GM23248 (cell line): Measurements from ENCODE around the gene GPX5. TPM values are rescaled to one million over a fixed set of nuclear protein-coding genes. Genes with fewer than 3 reads are reported as not detected.

ENCODE experiments used
- DNase-seq: peaks from one replicate; pipeline ENCODE4 v3.0.0-alpha.2; 2015
- H2AFZ ChIP-seq: fragments of 200-600 bp; sonication (generic); 2 replicates; pipeline ENCODE4 v1.6.1; 2016; ENCODE audit warnings: antibody characterized with exemption
- H3F3A ChIP-seq: fragments of 200-600 bp; sonication (generic); 2 replicates; pipeline ENCODE4 v1.6.1; 2016; ENCODE audit warnings: mild to moderate bottlenecking, antibody characterized with exemption, mixed run types; ENCODE audit not compliant: insufficient read depth
- H3K27ac ChIP-seq: fragments of 200-600 bp; sonication (generic); 2 replicates; pipeline ENCODE4 v1.5.1; 2016; ENCODE audit warnings: mild to moderate bottlenecking
- H3K27me3 ChIP-seq: fragments of 200-600 bp; sonication (generic); replicated peaks from 2 replicates; pipeline ENCODE4 v1.6.1; 2016; ENCODE audit warnings: mild to moderate bottlenecking; ENCODE audit not compliant: insufficient read depth
- H3K36me3 ChIP-seq: fragments of 200-600 bp; sonication (generic); 2 replicates; pipeline ENCODE4 v1.6.1; 2016; ENCODE audit warnings: low read depth, mild to moderate bottlenecking
- H3K4me1 ChIP-seq: fragments of 200-600 bp; sonication (generic); 2 replicates; pipeline ENCODE4 v1.6.1; 2016; ENCODE audit warnings: mild to moderate bottlenecking; ENCODE audit not compliant: insufficient read depth
- H3K4me2 ChIP-seq: fragments of 200-600 bp; sonication (generic); one replicate; pipeline ENCODE4 v1.6.1; 2016; ENCODE audit warnings: mild to moderate bottlenecking; ENCODE audit not compliant: unreplicated experiment
- H3K4me3 ChIP-seq: fragments of 200-600 bp; sonication (generic); 2 replicates; pipeline ENCODE4 v1.5.1; 2016; ENCODE audit warnings: mild to moderate bottlenecking
- H3K79me2 ChIP-seq: fragments of 200-600 bp; sonication (generic); 2 replicates; pipeline ENCODE4 v1.6.1; 2016; ENCODE audit warnings: mild to moderate bottlenecking; ENCODE audit not compliant: insufficient read depth
- H3K9ac ChIP-seq: fragments of 200-600 bp; sonication (generic); 2 replicates; pipeline ENCODE4 v1.6.1; 2016; ENCODE audit warnings: mild to moderate bottlenecking
- H3K9me2 ChIP-seq: fragments of 200-600 bp; sonication (generic); 2 replicates; pipeline ENCODE4 v1.6.1; 2016; ENCODE audit warnings: mixed run types, mild to moderate bottlenecking, moderate library complexity; ENCODE audit not compliant: insufficient read depth
- H3K9me3 ChIP-seq: fragments of 200-600 bp; sonication (generic); one replicate; pipeline ENCODE4 v1.6.1; 2017; ENCODE audit warnings: low read depth
- H4K20me1 ChIP-seq: fragments of 200-600 bp; sonication (generic); 2 replicates; pipeline ENCODE4 v1.6.0; 2016; ENCODE audit not compliant: insufficient read depth
- EZH2 ChIP-seq: fragments of 200-600 bp; sonication (generic); IDR thresholded peaks from 2 replicates; pipeline ENCODE4 v1.6.1; 2018; ENCODE audit warnings: antibody characterized with exemption, mild to moderate bottlenecking; ENCODE audit not compliant: insufficient read depth, poor library complexity, severe bottlenecking
- EZH2phosphoT487 ChIP-seq: fragments of 200-600 bp; sonication (generic); IDR thresholded peaks from 2 replicates; pipeline ENCODE4 v1.6.1; 2018; ENCODE audit warnings: antibody characterized with exemption, moderate library complexity, mild to moderate bottlenecking, low read depth; ENCODE audit not compliant: insufficient read depth
- WGBS, 2 experiments: methylation state at CpG; one replicate each; pipeline ENCODE4 v1.1.6; 2015 to 2017; ENCODE audit warnings: low lambda C conversion rate in 2 of 2, low coverage in 1 of 2; ENCODE audit errors: missing lambda C conversion rate in 2 of 2; 5-methylcytosine and 5-hydroxymethylcytosine counted together
- in situ Hi-C: fragments of 300-500 bp; cut with MboI; formaldehyde crosslinking; loops from 2 replicates; pipeline ENCODE4 v1.15.0; 2020
- polyA plus RNA-seq: library from polyadenylated mRNA; unstranded; fragments of >200 nt; fragmentation: Nextera tagmentation; extraction: Ambion mirVana; gene quantifications from 2 replicates; pipeline ENCODE4 v1.2.1, GENCODE V29; 2016
- total RNA-seq: library from RNA; depleted of rRNA; stranded (reverse); fragments of >200 nt; shearing (Covaris generic); gene quantifications from 2 replicates; pipeline ENCODE4 v1.2.3, GENCODE V29; 2014; rRNA removed

Gene GPX5, protein sequence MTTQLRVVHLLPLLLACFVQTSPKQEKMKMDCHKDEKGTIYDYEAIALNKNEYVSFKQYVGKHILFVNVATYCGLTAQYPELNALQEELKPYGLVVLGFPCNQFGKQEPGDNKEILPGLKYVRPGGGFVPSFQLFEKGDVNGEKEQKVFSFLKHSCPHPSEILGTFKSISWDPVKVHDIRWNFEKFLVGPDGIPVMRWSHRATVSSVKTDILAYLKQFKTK
- not detected in 2 replicates for total RNA-seq
- not detected in 2 replicates for polyA plus RNA-seq

DNA sequence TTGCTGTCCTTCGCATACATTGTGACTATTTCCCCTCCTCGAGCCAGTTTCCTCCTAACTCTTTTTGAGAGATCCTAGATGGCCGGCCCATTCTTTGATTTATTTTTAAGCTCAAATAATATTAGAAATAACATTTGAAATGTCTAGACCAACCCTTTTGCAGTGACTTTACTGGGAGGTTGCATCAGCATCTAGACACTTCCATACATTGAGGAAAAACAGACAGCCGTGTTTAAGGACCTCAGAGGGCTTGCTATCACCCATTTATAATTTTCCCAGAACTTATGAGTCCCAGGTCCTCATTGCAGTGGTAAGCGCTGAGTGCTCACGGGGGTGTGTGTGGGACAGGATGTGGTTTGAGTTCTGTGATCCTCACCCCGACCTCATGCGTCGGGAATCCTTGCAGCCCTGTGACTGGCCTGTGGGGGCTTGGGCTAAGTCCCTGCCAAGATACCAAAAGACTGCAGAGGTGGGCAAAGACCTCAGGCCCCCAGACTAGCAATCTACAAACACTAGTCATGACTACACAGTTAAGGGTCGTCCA is at the start of gene GPX5:
GPX5 (plus strand) TSS at position 386 of the 544 bp plus-strand sequence; CDS start at position 519, 133 bp downstream.
- WGBS, 2 experiments: 48 to 54% methylated on average over 10 of the region's 10 CpGs
- in situ Hi-C loops: no loop called here

DNA sequence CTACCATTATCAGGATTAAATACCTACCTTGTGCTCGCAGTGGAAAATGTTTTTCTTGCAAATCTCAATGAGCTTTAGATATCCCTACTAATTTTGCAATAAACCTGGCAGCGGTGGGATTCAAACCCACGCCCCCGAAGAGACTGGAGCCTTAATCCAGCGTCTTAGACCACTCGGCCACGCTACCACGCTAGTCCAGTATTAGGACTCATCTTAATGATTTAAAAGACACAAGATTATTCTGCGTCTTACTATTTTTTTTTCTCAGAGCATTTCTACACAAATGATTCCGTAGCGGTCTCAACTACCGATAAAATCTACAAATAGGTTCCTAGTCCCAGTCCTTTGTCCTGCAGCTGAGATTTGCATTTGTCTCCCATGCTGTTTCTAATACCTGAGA is 47.2 kb upstream of the GPX5 start:
- Histone ChIP-seq H3K79me2 (no peaks in the 10 kb centered on the region), H3K9ac (no peak overlapping the region), H3K27ac (no peak overlapping the region), H4K20me1 (no peaks in the 10 kb centered on the region), H3K27me3 (peaks cover 50% of the 10 kb centered on the region), H3K4me2 (no peak overlapping the region), H3K9me3 (no peaks in the 10 kb centered on the region), H3K36me3 (no peaks in the 10 kb centered on the region), H3K4me1 (no peaks in the 10 kb centered on the region), H3K4me3 (no peak overlapping the region), H2AFZ (no peak overlapping the region), H3K9me2 (no peaks in the 10 kb centered on the region), H3F3A (no peaks in the 10 kb centered on the region)
- TF ChIP-seq EZH2phosphoT487: no peak
- no peak for TF ChIP-seq EZH2
- DNase-seq: no peak
- 34 to 35% methylated on average over 12 of the region's 12 CpGs for WGBS, 2 experiments
- in situ Hi-C loops: no loop called here

More for the DNA sequence above, at the start of gene GPX5:
- no peaks in the 10 kb centered on the region for H4K20me1 ChIP-seq
- H3K4me1 ChIP-seq: no peaks in the 10 kb centered on the region
- no peaks in the 10 kb centered on the region for H3F3A ChIP-seq
- no peak within 1 kb of the TSS for H3K4me2 ChIP-seq
- H3K9ac ChIP-seq: no peak within 1 kb of the TSS
- no peak within 1 kb of the TSS for H3K4me3 ChIP-seq
- no peaks in the 10 kb centered on the region for H3K9me2 ChIP-seq
- H3K9me3 ChIP-seq: no peaks in the 10 kb centered on the region
- no peaks in the 10 kb centered on the region for H3K27me3 ChIP-seq
- H2AFZ ChIP-seq: no peak within 1 kb of the TSS
- DNase-seq: no peak
- TF ChIP-seq EZH2 (no peak), EZH2phosphoT487 (no peak)
- no peak within 1 kb of the TSS for H3K27ac ChIP-seq
- no peaks in the 10 kb centered on the region for H3K79me2 ChIP-seq
- no peaks in the 10 kb centered on the region for H3K36me3 ChIP-seq

DNA sequence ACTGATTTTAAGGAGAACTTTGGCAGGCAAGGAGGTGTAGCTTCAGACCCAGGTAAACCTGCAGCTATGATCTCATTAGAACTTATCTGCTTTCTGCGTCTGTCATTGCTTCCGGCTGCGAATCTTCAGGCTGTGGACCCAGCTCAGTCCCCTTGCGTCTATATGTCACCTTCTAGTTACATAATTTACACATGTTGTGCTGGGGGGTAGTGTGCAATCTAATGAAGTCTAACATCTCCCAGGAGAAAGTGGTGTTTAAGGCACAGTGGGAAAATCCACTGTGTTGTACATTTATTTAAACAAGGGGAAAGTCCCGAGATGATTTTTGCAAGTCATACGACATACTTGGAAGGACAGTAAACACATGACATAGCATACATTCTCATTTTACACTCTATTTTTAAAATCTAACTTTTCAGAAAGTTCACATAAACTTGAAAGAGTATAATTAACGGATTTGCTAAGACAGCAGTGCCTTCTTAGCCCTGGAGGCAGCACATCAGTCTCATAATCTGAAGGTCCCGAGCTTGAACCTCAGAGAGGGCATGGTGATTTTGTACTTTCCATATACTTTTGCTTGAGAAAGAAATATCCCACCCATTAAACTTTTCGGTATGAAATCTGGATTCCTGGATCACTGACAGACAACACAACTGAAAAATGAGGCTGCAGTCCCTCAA is 45.3 kb upstream of the GPX5 start:
- 48 to 51% methylated on average over 9 of the region's 9 CpGs for WGBS, 2 experiments
- Histone ChIP-seq H3K79me2 (no peaks in the 10 kb centered on the region), H2AFZ (peak overlapping the region; percentile 18; the same call in 1 of the 2 replicates), H3K9me3 (no peaks in the 10 kb centered on the region), H4K20me1 (no peaks in the 10 kb centered on the region), H3K4me3 (no peak overlapping the region), H3K27ac (no peak overlapping the region), H3K9ac (no peak overlapping the region), H3K9me2 (no peaks in the 10 kb centered on the region), H3K27me3 (peaks cover 55% of the 10 kb centered on the region), H3K4me2 (no peak overlapping the region), H3F3A (no peaks in the 10 kb centered on the region), H3K36me3 (no peaks in the 10 kb centered on the region), H3K4me1 (no peaks in the 10 kb centered on the region)
- no peak for DNase-seq
- TF ChIP-seq EZH2phosphoT487 (no peak), EZH2 (no peak)
- in situ Hi-C loops: no loop called here

GRCh38 chr6:28485482-28485881 is 40.2 kb upstream of the GPX5 start:
- H3F3A ChIP-seq: no peaks in the 10 kb centered on the region; the same call in 1 of the 2 replicates
- no peak overlapping the region for H3K27ac ChIP-seq
- H3K4me2 ChIP-seq: no peak overlapping the region
- WGBS, 2 experiments: 83 to 86% methylated on average over 3 of the region's 3 CpGs
- TF ChIP-seq EZH2: no peak
- no peak for TF ChIP-seq EZH2phosphoT487
- no peak overlapping the region for H3K9ac ChIP-seq
- no peak for DNase-seq
- no peaks in the 10 kb centered on the region for H3K9me3 ChIP-seq
- in situ Hi-C loops: no loop called here
- no peaks in the 10 kb centered on the region for H3K4me1 ChIP-seq
- no peak overlapping the region for H2AFZ ChIP-seq
- H3K4me3 ChIP-seq: no peak overlapping the region
- H3K9me2 ChIP-seq: no peaks in the 10 kb centered on the region
- H3K27me3 ChIP-seq: peaks cover 18% of the 10 kb centered on the region; the same call in 1 of the 2 replicates
- H3K36me3 ChIP-seq: no peaks in the 10 kb centered on the region
- no peaks in the 10 kb centered on the region for H4K20me1 ChIP-seq
- H3K79me2 ChIP-seq: no peaks in the 10 kb centered on the region
